GM03348 (cell line): ENCODE data around the gene HEXIM1.

ENCODE experiments used
- DNase-seq: peaks from one replicate; pipeline ENCODE4 v3.0.0; 2012; ENCODE audit warnings: low spot score

Gene HEXIM1

GRCh38 chr17:45172232-45172540 lies 23.9 kb downstream of the HEXIM1 start:
- DNase-seq = no peak

- DNase-seq = peak; percentile 88
These were observed 24.4 kb downstream of the HEXIM1 start for GRCh38 chr17:45172541-45173286.

- no peak for DNase-seq
These were observed 27.5 kb downstream of the HEXIM1 start for GRCh38 chr17:45175759-45176115.

GRCh38 chr17:45177563-45177962 lies 29.3 kb downstream of the HEXIM1 start:
- DNase-seq = no peak

GRCh38 chr17:45184144-45184543 lies 35.9 kb downstream of the HEXIM1 start:
- DNase-seq = no peak

- DNase-seq = no peak
These were observed 38.6 kb downstream of the HEXIM1 start for GRCh38 chr17:45186801-45187354.

GRCh38 chr17:45189009-45189408 lies 40.7 kb downstream of the HEXIM1 start:
- no peak for DNase-seq

GRCh38 chr17:45190503-45191255 lies 42.4 kb downstream of the HEXIM1 start:
- DNase-seq = no peak

GRCh38 chr17:45195424-45195823 lies 47.1 kb downstream of the HEXIM1 start:
- DNase-seq = no peak

- DNase-seq = peak; percentile 2
These were observed 48.8 kb downstream of the HEXIM1 start for GRCh38 chr17:45197108-45197507.

- DNase-seq = peak; percentile 96
These were observed 49.5 kb downstream of the HEXIM1 start for GRCh38 chr17:45197555-45198334.

GRCh38 chr17:45200701-45201100 lies 52.4 kb downstream of the HEXIM1 start:
- no peak for DNase-seq

GRCh38 chr17:45201457-45201856 lies 53.2 kb downstream of the HEXIM1 start:
- DNase-seq = no peak
